Muscle layer of colon (tissue), 2 donors: ENCODE measurements around the gene SDK2.

ENCODE experiments used
- H3K27ac ChIP-seq: one replicate; pipeline ENCODE4 v1.7.0; 2013; ENCODE audit warnings: low read depth, mild to moderate bottlenecking, low read length, moderate library complexity
- H3K27me3 ChIP-seq, 2 donors: one replicate each; pipeline ENCODE4 v1.7.0; 2013; ENCODE audit warnings: low read length in 2 of 2, mild to moderate bottlenecking in 2 of 2; ENCODE audit not compliant: insufficient read depth in 2 of 2, control insufficient read depth in 1 of 2
- H3K36me3 ChIP-seq: one replicate; pipeline ENCODE4 v1.7.0; 2013; ENCODE audit warnings: mild to moderate bottlenecking, low read length; ENCODE audit not compliant: insufficient read depth
- H3K4me1 ChIP-seq: one replicate; pipeline ENCODE4 v1.7.0; 2013; ENCODE audit warnings: mild to moderate bottlenecking, low read length; ENCODE audit not compliant: insufficient read depth
- H3K4me3 ChIP-seq, 2 donors: one replicate each; pipeline ENCODE4 v1.7.0; 2013; ENCODE audit warnings: low read length in 2 of 2, low read depth in 1 of 2, mild to moderate bottlenecking in 1 of 2, moderate library complexity in 1 of 2
- H3K9ac ChIP-seq: one replicate; pipeline ENCODE4 v1.7.0; 2013; ENCODE audit warnings: low read length
- H3K9me3 ChIP-seq: one replicate; pipeline ENCODE4 v1.7.0; 2013; ENCODE audit warnings: mild to moderate bottlenecking, low read length
- donor health status: abdominal sarcoma.
- donor health status: Adenocarcinoma of cecum.

Gene SDK2

GRCh38 chr17:73492821-73493814 is 151.1 kb downstream of the SDK2 start:
- H3K9ac ChIP-seq = no peak overlapping the region
- no peak overlapping the region for H3K4me3 ChIP-seq
- no peaks in the 10 kb centered on the region for H3K36me3 ChIP-seq
- no peaks in the 10 kb centered on the region for H3K9me3 ChIP-seq
- H3K27me3 ChIP-seq = peaks cover 0 to 6% of the 10 kb centered on the region in 2 donors
- H3K27ac ChIP-seq = no peak overlapping the region
- no peaks in the 10 kb centered on the region for H3K4me1 ChIP-seq

- no peaks in the 10 kb centered on the region for H3K4me1 ChIP-seq
Observed at GRCh38 chr17:73492125-73492820, 152.0 kb downstream of the SDK2 start.

DNA sequence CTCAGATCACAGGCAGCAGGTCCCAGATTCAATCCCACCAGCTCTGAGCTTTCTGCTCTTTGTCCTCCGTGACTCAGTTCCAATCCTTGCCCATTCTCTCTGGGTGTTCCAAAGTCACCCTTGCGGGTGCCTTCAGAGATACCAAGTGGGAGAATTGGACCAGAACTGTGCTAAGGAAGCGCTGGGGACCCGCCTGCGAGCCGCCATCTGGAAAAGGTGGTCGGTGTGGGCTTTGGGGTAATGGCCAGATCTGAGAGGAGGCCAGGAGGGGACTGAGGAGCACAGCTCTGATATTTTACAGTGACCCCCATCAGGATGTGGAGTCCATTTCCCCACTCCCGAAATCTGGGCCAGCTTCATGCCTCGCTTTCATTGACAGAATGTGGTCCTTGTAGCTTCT is 152.6 kb downstream of the SDK2 start:
- no peak overlapping the region for H3K9ac ChIP-seq
- no peaks in the 10 kb centered on the region for H3K36me3 ChIP-seq
- peaks cover 0 to 6% of the 10 kb centered on the region in 2 donors for H3K27me3 ChIP-seq
- no peak overlapping the region for H3K4me3 ChIP-seq
- H3K9me3 ChIP-seq = no peaks in the 10 kb centered on the region
- H3K27ac ChIP-seq = no peak overlapping the region
- no peaks in the 10 kb centered on the region for H3K4me1 ChIP-seq

More at GRCh38 chr17:73492125-73492820, 152.0 kb downstream of the SDK2 start:
- Histone ChIP-seq H3K9me3 (no peaks in the 10 kb centered on the region), H3K9ac (no peak overlapping the region), H3K4me3 (no peak overlapping the region), H3K27me3 (peaks cover 0 to 6% of the 10 kb centered on the region in 2 donors), H3K36me3 (no peaks in the 10 kb centered on the region), H3K27ac (no peak overlapping the region)

DNA sequence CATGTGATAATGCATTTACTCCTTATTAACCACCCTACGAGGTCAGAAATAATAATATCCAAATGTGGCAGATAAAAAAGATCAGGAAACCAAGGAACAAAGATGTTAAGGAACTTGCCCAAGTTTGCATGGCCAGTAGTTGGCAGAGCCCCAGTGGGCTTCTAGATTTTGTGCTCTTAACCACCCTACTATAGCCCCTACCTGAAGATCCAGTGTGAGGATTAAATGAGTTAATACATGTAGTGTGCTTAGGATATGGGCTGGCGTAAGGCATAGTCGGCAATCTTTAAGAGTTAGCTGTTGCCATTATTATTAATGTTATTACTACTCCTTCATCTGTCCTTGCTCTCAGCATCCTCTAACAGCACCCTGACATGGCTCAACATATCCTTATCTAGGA is 153.4 kb downstream of the SDK2 start:
- Histone ChIP-seq H3K27me3 (peaks cover 0 to 6% of the 10 kb centered on the region in 2 donors), H3K36me3 (no peaks in the 10 kb centered on the region), H3K9ac (no peak overlapping the region), H3K27ac (no peak overlapping the region), H3K4me3 (no peak overlapping the region), H3K9me3 (no peaks in the 10 kb centered on the region), H3K4me1 (no peaks in the 10 kb centered on the region)

DNA sequence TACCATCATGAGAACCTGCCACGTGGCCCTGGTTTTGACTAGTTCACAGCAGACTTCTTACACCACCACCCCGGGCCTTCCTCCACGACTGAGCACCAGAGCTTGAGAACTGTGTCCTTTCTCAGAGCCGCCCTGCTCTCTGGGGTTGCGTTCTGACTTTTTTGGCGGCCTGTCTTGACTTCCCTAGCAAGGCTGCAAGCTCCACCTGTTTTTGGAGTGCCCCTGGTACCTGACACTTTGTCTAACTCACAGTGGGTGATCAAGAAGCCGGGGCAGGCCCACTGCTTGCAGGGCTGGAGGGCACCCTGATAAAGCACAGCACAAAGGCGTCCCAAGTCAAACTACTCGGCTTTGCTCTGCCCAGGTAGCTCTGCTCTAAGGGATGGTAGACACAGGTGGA is 154.3 kb downstream of the SDK2 start:
- Histone ChIP-seq H3K4me3 (no peak overlapping the region), H3K27ac (no peak overlapping the region), H3K4me1 (no peaks in the 10 kb centered on the region), H3K27me3 (peaks cover 0 to 2% of the 10 kb centered on the region in 2 donors), H3K9ac (no peak overlapping the region), H3K9me3 (no peaks in the 10 kb centered on the region), H3K36me3 (no peaks in the 10 kb centered on the region)

GRCh38 chr17:73489333-73489732 is 154.9 kb downstream of the SDK2 start:
- Histone ChIP-seq H3K9ac (no peak overlapping the region), H3K27ac (no peak overlapping the region), H3K9me3 (no peaks in the 10 kb centered on the region), H3K27me3 (no peaks in the 10 kb centered on the region), H3K4me3 (no peak overlapping the region), H3K36me3 (no peaks in the 10 kb centered on the region), H3K4me1 (no peaks in the 10 kb centered on the region)

- no peaks in the 10 kb centered on the region for H3K9me3 ChIP-seq
- no peak overlapping the region for H3K4me3 ChIP-seq
- no peak overlapping the region for H3K9ac ChIP-seq
- H3K36me3 ChIP-seq = no peaks in the 10 kb centered on the region
- no peaks in the 10 kb centered on the region for H3K4me1 ChIP-seq
- H3K27ac ChIP-seq = no peak overlapping the region
- no peaks in the 10 kb centered on the region for H3K27me3 ChIP-seq
Observed at GRCh38 chr17:73485130-73485529, 159.1 kb downstream of the SDK2 start.

GRCh38 chr17:73482894-73483293 is 161.4 kb downstream of the SDK2 start:
- Histone ChIP-seq H3K4me3 (no peak overlapping the region), H3K4me1 (no peaks in the 10 kb centered on the region), H3K9ac (no peak overlapping the region), H3K27me3 (no peaks in the 10 kb centered on the region), H3K36me3 (no peaks in the 10 kb centered on the region), H3K27ac (no peak overlapping the region), H3K9me3 (no peaks in the 10 kb centered on the region)

GRCh38 chr17:73482251-73482716 is 162.0 kb downstream of the SDK2 start:
- no peaks in the 10 kb centered on the region for H3K4me1 ChIP-seq

DNA sequence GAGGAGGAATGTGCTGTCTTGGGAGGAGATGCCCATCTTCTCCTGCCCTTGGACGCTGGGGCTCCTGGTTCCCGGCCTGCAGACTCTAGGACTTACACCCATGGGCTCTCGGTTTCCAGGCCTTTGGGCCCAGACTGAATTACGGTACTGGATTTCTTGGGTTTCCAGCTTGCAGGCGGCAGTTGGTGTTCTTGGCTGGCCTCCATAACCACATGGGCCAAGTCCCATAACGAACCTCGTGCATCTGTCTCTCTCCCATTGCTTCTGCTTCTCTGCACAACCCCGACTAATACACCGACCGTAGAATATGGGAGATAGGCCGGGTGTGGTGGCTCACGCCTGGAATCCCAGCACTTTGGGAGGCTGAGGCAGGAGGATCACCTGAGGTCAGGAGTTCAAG is 162.6 kb downstream of the SDK2 start:
- Histone ChIP-seq H3K4me3 (no peak overlapping the region), H3K9me3 (no peaks in the 10 kb centered on the region), H3K4me1 (no peaks in the 10 kb centered on the region), H3K27me3 (no peaks in the 10 kb centered on the region), H3K27ac (no peak overlapping the region), H3K9ac (no peak overlapping the region), H3K36me3 (no peaks in the 10 kb centered on the region)

More at GRCh38 chr17:73482251-73482716, 162.0 kb downstream of the SDK2 start:
- Histone ChIP-seq H3K36me3 (no peaks in the 10 kb centered on the region), H3K4me3 (no peak overlapping the region), H3K9me3 (no peaks in the 10 kb centered on the region), H3K9ac (no peak overlapping the region), H3K27me3 (no peaks in the 10 kb centered on the region), H3K27ac (no peak overlapping the region)

DNA sequence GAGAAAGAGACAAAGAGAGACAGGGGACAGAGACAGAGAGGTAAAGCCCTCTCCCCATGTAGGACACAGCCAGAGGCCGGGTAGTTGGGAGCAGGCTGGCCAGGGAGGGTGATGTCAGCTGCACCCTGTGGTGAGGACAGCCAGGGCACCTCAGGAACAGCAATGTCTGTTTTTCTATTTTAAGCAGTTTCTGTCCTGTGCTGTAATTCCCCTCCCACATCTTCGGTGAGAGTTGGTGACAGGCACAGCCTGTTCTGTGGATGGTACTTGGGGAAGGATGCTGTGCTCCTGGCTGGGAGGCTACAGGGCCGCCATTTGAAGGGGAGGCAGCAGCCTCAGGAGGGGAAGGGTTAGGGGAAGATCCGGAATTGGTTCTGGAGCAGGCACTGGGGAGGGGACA is 163.5 kb downstream of the SDK2 start:
- Histone ChIP-seq H3K36me3 (no peaks in the 10 kb centered on the region), H3K9me3 (no peaks in the 10 kb centered on the region), H3K9ac (no peak overlapping the region), H3K4me3 (no peak overlapping the region), H3K27me3 (no peaks in the 10 kb centered on the region), H3K27ac (no peak overlapping the region), H3K4me1 (no peaks in the 10 kb centered on the region)
